ENCODE data around the gene SLC25A18.

DNA sequence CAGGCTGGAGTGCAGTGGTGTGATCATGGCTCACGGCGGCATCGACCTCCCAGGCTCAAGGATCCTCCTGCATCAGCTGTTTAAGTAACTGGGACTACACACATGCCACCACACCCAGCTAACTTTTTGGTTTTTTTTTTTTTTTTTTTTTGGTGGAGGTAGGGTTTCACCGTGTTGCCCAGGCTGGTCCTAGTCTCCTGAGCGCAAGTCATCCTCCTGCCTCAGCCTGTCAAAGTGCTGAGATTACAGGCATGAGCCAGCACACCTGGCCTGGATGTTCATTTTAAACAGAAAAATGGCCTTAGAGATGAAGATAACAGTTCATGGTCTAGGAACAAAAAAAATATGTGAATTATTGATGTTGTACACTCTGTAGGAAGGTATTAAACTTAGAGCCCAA lies 13.6 kb upstream of the SLC25A18 start:
- TF ChIP-seq, protein P1, sequence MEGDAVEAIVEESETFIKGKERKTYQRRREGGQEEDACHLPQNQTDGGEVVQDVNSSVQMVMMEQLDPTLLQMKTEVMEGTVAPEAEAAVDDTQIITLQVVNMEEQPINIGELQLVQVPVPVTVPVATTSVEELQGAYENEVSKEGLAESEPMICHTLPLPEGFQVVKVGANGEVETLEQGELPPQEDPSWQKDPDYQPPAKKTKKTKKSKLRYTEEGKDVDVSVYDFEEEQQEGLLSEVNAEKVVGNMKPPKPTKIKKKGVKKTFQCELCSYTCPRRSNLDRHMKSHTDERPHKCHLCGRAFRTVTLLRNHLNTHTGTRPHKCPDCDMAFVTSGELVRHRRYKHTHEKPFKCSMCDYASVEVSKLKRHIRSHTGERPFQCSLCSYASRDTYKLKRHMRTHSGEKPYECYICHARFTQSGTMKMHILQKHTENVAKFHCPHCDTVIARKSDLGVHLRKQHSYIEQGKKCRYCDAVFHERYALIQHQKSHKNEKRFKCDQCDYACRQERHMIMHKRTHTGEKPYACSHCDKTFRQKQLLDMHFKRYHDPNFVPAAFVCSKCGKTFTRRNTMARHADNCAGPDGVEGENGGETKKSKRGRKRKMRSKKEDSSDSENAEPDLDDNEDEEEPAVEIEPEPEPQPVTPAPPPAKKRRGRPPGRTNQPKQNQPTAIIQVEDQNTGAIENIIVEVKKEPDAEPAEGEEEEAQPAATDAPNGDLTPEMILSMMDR (IDR thresholded peaks at IDR 0.05; ENCODE audit: low read length) = no peak
- TF ChIP-seq EZH2 (optimal IDR thresholded peaks at IDR 0.05; ENCODE audit: low read depth, low read length) (no peak), EZH2phosphoT487 (IDR thresholded peaks at IDR 0.05; ENCODE audit: low read length) (no peak)

Measured in MM.1S (cell line).